Erythroblast (primary cell): ENCODE measurements around the gene TTC27.

ENCODE experiments used
- GATA1 ChIP-seq: IDR thresholded peaks from 2 replicates; pipeline ENCODE4 v1.6.1; 2011; ENCODE audit warnings: low read depth, mild to moderate bottlenecking, control low read depth, low read length, moderate library complexity
- POLR2A ChIP-seq: IDR thresholded peaks from 2 replicates; pipeline ENCODE4 v1.6.1; 2011; ENCODE audit warnings: mild to moderate bottlenecking, low read length

- TF ChIP-seq POLR2A (no peak), GATA1 (no peak)
These were observed 68.6 kb downstream of the TTC27 start for GRCh38 chr2:32696439-32696838.
